GM12892 (cell line): Measurements from ENCODE around the gene LAMB3.

Experiments used
- POLR2A ChIP-seq: IDR thresholded peaks from 2 replicates; pipeline ENCODE4 v1.6.1; 2011; ENCODE audit warnings: low read depth, low read length, control low read depth
- POLR2AphosphoS5 ChIP-seq: IDR thresholded peaks from 2 replicates; pipeline ENCODE4 v1.6.1; 2011; ENCODE audit warnings: low read depth, low read length, control low read depth

DNA sequence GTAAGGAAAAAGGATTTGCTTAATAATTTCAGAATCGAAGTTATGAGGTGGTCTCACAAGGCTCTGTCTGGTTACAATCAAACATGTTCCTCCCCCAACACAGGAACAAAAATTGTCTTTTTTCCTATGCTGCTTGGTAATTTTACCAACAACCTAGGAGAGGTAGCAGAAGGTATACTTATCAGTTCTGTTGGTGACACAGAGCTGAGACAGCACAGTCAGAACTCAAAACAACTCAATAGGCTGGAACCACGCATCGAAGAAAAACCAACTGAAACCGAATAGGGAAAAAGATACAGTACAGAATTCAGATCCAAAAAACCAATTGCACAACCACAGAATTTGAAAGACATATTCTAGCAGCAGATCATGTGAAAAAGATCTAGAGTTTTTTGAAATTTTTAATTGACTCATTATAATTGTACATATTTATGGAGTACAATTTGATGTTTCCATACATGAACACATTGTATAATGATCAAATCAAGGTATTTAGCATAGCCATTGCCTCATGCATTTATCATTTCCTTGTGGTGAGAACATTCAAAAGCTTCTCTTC is 26.8 kb upstream of the LAMB3 start:
- TF ChIP-seq POLR2A = no peak
- no peak for TF ChIP-seq POLR2AphosphoS5
